Upper lobe of left lung (tissue), 6 donors: Measurements from ENCODE around the gene EGFR. TPM values are rescaled to one million over a fixed set of nuclear protein-coding genes. Genes with fewer than 3 reads are reported as not detected.

Experiments used
- ATAC-seq, 2 donors: fragments of 200-7000 bp; cut with Tn5 transposase; one replicate each; pipeline ENCODE4 v1.9.1; 2022; ENCODE audit warnings: mild to moderate bottlenecking in 2 of 2, moderate library complexity in 2 of 2; ENCODE audit not compliant: low FRiP score in 2 of 2
- DNase-seq, 2 donors: peaks; one replicate each; pipeline ENCODE4 v3.0.0-alpha.2; 2019 to 2020
- H3K27ac ChIP-seq, 4 donors: fragments of 200-600 bp; sonication (generic); one replicate each; pipeline ENCODE4 v1.5.1; 2016 to 2019
- H3K27me3 ChIP-seq, 4 donors: fragments of 200-600 bp; sonication (generic); one replicate each; pipeline ENCODE4 v1.5.1; 2017 to 2019
- H3K36me3 ChIP-seq, 4 donors: fragments of 200-600 bp; sonication (generic); one replicate each; pipeline ENCODE4 v1.5.1; 2016 to 2019
- H3K4me1 ChIP-seq, 4 donors: fragments of 200-600 bp; sonication (generic); one replicate each; pipeline ENCODE4 v1.5.1; 2018 to 2019
- H3K4me3 ChIP-seq, 4 donors: fragments of 200-600 bp; sonication (generic); one replicate each; pipeline ENCODE4 v1.5.1; 2017 to 2019; ENCODE audit warnings: mild to moderate bottlenecking in 2 of 4, moderate library complexity in 1 of 4
- H3K9me3 ChIP-seq, 4 donors: fragments of 200-600 bp; sonication (generic); one replicate each; pipeline ENCODE4 v1.5.1; 2018 to 2019
- CTCF ChIP-seq, 6 experiments: fragments of 450-650 bp in 4 of 6; fragments of 200-600 bp in 2 of 6; sonication (generic) in 2 of 6; IDR thresholded peaks; one replicate each; pipeline ENCODE4 v1.5.1; 2016 to 2019; ENCODE audit warnings: antibody characterized with exemption in 6 of 6
- EP300 ChIP-seq, 4 donors: sonication (generic); formaldehyde crosslinking; IDR thresholded peaks; one replicate each; pipeline ENCODE4 v1.5.1; 2017; ENCODE audit warnings: antibody characterized with exemption in 4 of 4, control low read depth in 2 of 4
- POLR2A ChIP-seq, 4 donors: fragments of 450-650 bp; IDR thresholded peaks; one replicate each; pipeline ENCODE4 v1.5.1; 2016 to 2017; ENCODE audit warnings: antibody characterized with exemption in 4 of 4, mild to moderate bottlenecking in 2 of 4
- POLR2AphosphoS5 ChIP-seq, 2 donors: sonication (generic); formaldehyde crosslinking; IDR thresholded peaks; one replicate each; pipeline ENCODE4 v1.5.1; 2017; ENCODE audit warnings: antibody characterized with exemption in 2 of 2
- WGBS, 2 donors: methylation state at CpG; one replicate each; pipeline ENCODE4 v1.1.5; 2017 to 2018; 5-methylcytosine and 5-hydroxymethylcytosine counted together
- total RNA-seq, 6 donors: library from RNA; depleted of rRNA in 4 of 6; stranded (reverse); fragments of >200 nt in 4 of 6; gene quantifications; one replicate each; pipeline versions ENCODE4 v1.1.0 to v1.2.1, GENCODE V29; 2016 to 2021
- donor health status: DM: no; HTN: no; CAD: no; lungs with moderate emphysema.
- donor health status: DM: no; HTN: yes; CAD: no; lungs with severe emphysema.

Gene EGFR
- total RNA-seq, 6 donors from 2014 or later: 58.7 to 110 (median 93.2) TPM

GRCh38 chr7:55083206-55083605 lies 64.4 kb downstream of the EGFR start:
- Histone ChIP-seq H3K36me3 (no peaks in the 10 kb centered on the region), H3K4me3 (no peak overlapping the region), H3K9me3 (no peaks in the 10 kb centered on the region), H3K27me3 (no peaks in the 10 kb centered on the region), H3K27ac (no peak overlapping the region), H3K4me1 (peaks cover 48 to 69% (median 57%) of the 10 kb centered on the region in 4 donors)
- DNase-seq: no peak
- WGBS, 2 donors: 92 to 95% methylated on average over 7 of the region's 7 CpGs
- ATAC-seq: no peak
- no peak for TF ChIP-seq POLR2AphosphoS5 (IDR thresholded peaks at IDR 0.05)
- no peak for TF ChIP-seq CTCF (IDR thresholded peaks at IDR 0.05)
- TF ChIP-seq POLR2A (IDR thresholded peaks at IDR 0.05): no peak
- TF ChIP-seq EP300 (IDR thresholded peaks at IDR 0.05): no peak

- H3K4me1 ChIP-seq: peaks cover 43 to 58% (median 53%) of the 10 kb centered on the region in 4 donors
- H3K27me3 ChIP-seq: no peaks in the 10 kb centered on the region
- no peaks in the 10 kb centered on the region for H3K36me3 ChIP-seq
- TF ChIP-seq EP300 (IDR thresholded peaks at IDR 0.05) (no peak), POLR2AphosphoS5 (IDR thresholded peaks at IDR 0.05) (no peak), POLR2A (IDR thresholded peaks at IDR 0.05) (no peak), CTCF (IDR thresholded peaks at IDR 0.05) (no peak)
- H3K4me3 ChIP-seq: no peak overlapping the region
- no peak for DNase-seq
- no peak for ATAC-seq
- no peak overlapping the region for H3K27ac ChIP-seq
- WGBS, 2 donors: 82 to 92% methylated on average over 2 of the region's 2 CpGs
- no peaks in the 10 kb centered on the region for H3K9me3 ChIP-seq
Observed at GRCh38 chr7:55084307-55084706, 65.5 kb downstream of the EGFR start.

- no peaks in the 10 kb centered on the region for H3K9me3 ChIP-seq
- no peaks in the 10 kb centered on the region for H3K36me3 ChIP-seq
- peak overlapping the region; percentile 59 to 82 (median 70) for H3K27ac ChIP-seq
- TF ChIP-seq POLR2AphosphoS5 (IDR thresholded peaks at IDR 0.05) (no peak), EP300 (IDR thresholded peaks at IDR 0.05) (no peak), CTCF (IDR thresholded peaks at IDR 0.05) (no peak), POLR2A (IDR thresholded peaks at IDR 0.05) (no peak)
- DNase-seq (no peak), ATAC-seq (no peak)
- H3K4me1 ChIP-seq: peaks cover 41 to 50% (median 43%) of the 10 kb centered on the region in 4 donors
- 72% methylated on average over 12 of the region's 12 CpGs for WGBS, 2 donors
- no peak overlapping the region for H3K4me3 ChIP-seq
- no peaks in the 10 kb centered on the region for H3K27me3 ChIP-seq
Observed at GRCh38 chr7:55085511-55086412, 66.9 kb downstream of the EGFR start.

GRCh38 chr7:55086413-55087201 lies 67.8 kb downstream of the EGFR start:
- ATAC-seq (peak; percentile 50 to 74), DNase-seq (peak in 1 of 2 donors; percentile 84)
- WGBS, 2 donors: 11 to 20% methylated on average over 17 to 18 of the region's 18 CpGs
- H3K9me3 ChIP-seq: no peaks in the 10 kb centered on the region
- H3K4me3 ChIP-seq: peak overlapping the region in 1 of 4 donors; percentile 31
- H3K27ac ChIP-seq: peak overlapping the region; percentile 59 to 82 (median 70)
- TF ChIP-seq POLR2A (IDR thresholded peaks at IDR 0.05): no peak
- TF ChIP-seq POLR2AphosphoS5 (IDR thresholded peaks at IDR 0.05): no peak
- no peak for TF ChIP-seq CTCF (IDR thresholded peaks at IDR 0.05)
- no peak for TF ChIP-seq EP300 (IDR thresholded peaks at IDR 0.05)
- peaks cover 35 to 48% (median 38%) of the 10 kb centered on the region in 4 donors for H3K4me1 ChIP-seq
- H3K36me3 ChIP-seq: no peaks in the 10 kb centered on the region
- H3K27me3 ChIP-seq: no peaks in the 10 kb centered on the region
